SU-DHL-6 (cell line): ENCODE measurements around the gene PTPRK.

Experiments used
- CTCF ChIP-seq: fragments of 200-600 bp; sonication (generic); IDR thresholded peaks from one replicate; pipeline ENCODE4 v1.5.1; 2017; ENCODE audit warnings: antibody characterized with exemption, mild to moderate bottlenecking, low read length, moderate library complexity; ENCODE audit not compliant: insufficient read depth, poor library complexity, severe bottlenecking
- EZH2phosphoT487 ChIP-seq: fragments of 200-600 bp; sonication (generic), shearing (Covaris generic); conservative IDR thresholded peaks from 2 replicates; pipeline ENCODE4 v1.6.1; 2018; ENCODE audit warnings: mild to moderate bottlenecking, antibody characterized with exemption, low read length, moderate library complexity, mixed read lengths

DNA sequence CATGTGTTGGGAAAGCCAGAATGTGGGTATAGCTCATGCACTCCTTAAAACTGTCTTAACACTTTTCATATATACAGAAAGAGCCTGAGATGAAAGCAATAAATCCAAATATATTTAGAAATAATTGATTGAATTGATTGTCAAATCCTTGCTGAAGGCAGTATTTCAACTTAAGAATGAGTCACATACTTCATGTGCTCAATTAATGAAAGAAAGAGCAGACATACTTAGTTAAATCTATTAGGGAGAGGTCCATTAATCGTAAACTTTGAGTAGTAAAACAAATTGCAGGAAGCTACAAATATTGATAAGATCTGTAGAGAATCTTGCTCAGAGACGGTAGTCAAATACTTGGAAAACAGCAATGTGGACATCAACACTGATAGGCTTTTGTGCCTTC, 358.0 kb downstream of the PTPRK start:
- TF ChIP-seq CTCF (no peak), EZH2phosphoT487 (no peak)
